Endothelial cell of umbilical vein (primary cell): Measurements from ENCODE around the gene ARHGEF38. TPM values are rescaled to one million over a fixed set of nuclear protein-coding genes. Genes with fewer than 3 reads are reported as not detected.

ENCODE experiments used
- BruUV-seq: library from RNA; stranded (reverse); fragments of 400-500 nt; replicated peaks from 2 replicates; lab custom pipeline; 2021; lab: Mats Ljungman, UMichigan
- CTCF ChIA-PET: fragments of 300-600, 350-600 bp; sonication (Branson Sonifier 250); formaldehyde crosslinking; loops from one replicate; lab custom pipeline; 2021; ENCODE audit warnings: antibody characterized with exemption, inconsistent platforms; lab: Charles Lee
- POLR2A ChIA-PET: fragments of 300-600, 350-600 bp; sonication (Branson Sonifier 250); formaldehyde crosslinking; loops from one replicate; lab custom pipeline; 2021; ENCODE audit warnings: antibody characterized with exemption, inconsistent platforms; lab: Charles Lee
- DNase-seq: peaks from one replicate; pipeline ENCODE4 v3.0.0-alpha.2; 2011; ENCODE audit warnings: low read depth, low spot score
- FAIRE-seq: peaks from 2 replicates; lab custom pipeline; 2011; peaks lifted over from hg19 to GRCh38; lab: Jason Lieb, UNC
- H2AFZ ChIP-seq: 2 replicates; pipeline ENCODE4 v1.6.0; 2012; ENCODE audit warnings: low read depth, low read length, control low read depth, inconsistent platforms
- H3K27ac ChIP-seq: 2 replicates; pipeline ENCODE4 v1.5.1; 2011; ENCODE audit warnings: low read depth, mild to moderate bottlenecking, control low read depth, low read length, moderate library complexity; ENCODE audit not compliant: insufficient read depth
- H3K27me3 ChIP-seq, 2 experiments: 2 replicates each; pipeline versions ENCODE4 v1.6.0 to v1.6.1; 2011; ENCODE audit warnings: low read length in 2 of 2, mixed read lengths in 1 of 2; ENCODE audit not compliant: control insufficient read depth in 2 of 2, insufficient read depth in 2 of 2
- H3K36me3 ChIP-seq, 2 experiments: 2 replicates in 1 of 2; 3 replicates in 1 of 2; pipeline ENCODE4 v1.5.1; 2011; ENCODE audit warnings: low read length in 2 of 2, mild to moderate bottlenecking in 1 of 2, moderate library complexity in 1 of 2; ENCODE audit not compliant: control insufficient read depth in 2 of 2, insufficient read depth in 2 of 2; ENCODE audit errors: extremely low read depth in 1 of 2
- H3K4me1 ChIP-seq: 3 replicates; pipeline ENCODE4 v1.5.1; 2011; ENCODE audit warnings: mild to moderate bottlenecking, low read length; ENCODE audit not compliant: control insufficient read depth, insufficient read depth; ENCODE audit errors: extremely low read depth
- H3K4me2 ChIP-seq: 2 replicates; pipeline ENCODE4 v1.6.1; 2011; ENCODE audit warnings: low read length, control low read depth, mixed read lengths; ENCODE audit not compliant: insufficient read depth
- H3K4me3 ChIP-seq, 3 experiments: fragments of 200-600 bp in 1 of 3; sonication (generic), shearing (Covaris generic) in 1 of 3; replicated peaks in 1 of 3; 2 replicates each; pipeline ENCODE4 v1.5.1; 2011 to 2016; ENCODE audit warnings: control low read depth in 3 of 3, low read length in 3 of 3, mild to moderate bottlenecking in 2 of 3, inconsistent platforms in 1 of 3, low read depth in 1 of 3, moderate library complexity in 1 of 3; ENCODE audit not compliant: insufficient read depth in 1 of 3
- H3K79me2 ChIP-seq: 2 replicates; pipeline ENCODE4 v1.6.0; 2012; ENCODE audit warnings: low read length, inconsistent platforms; ENCODE audit not compliant: control insufficient read depth, insufficient read depth
- H3K9ac ChIP-seq: replicated peaks from 2 replicates; pipeline ENCODE3; 2011; ENCODE audit warnings: low read length, control low read depth; ENCODE audit not compliant: insufficient read depth; ENCODE audit errors: extremely low read depth
- H3K9me1 ChIP-seq: replicated peaks from 3 replicates; pipeline ENCODE4 v1.6.0; 2011; ENCODE audit warnings: mild to moderate bottlenecking, low read length; ENCODE audit not compliant: control insufficient read depth, insufficient read depth; ENCODE audit errors: extremely low read depth
- H3K9me3 ChIP-seq: replicated peaks from 2 replicates; pipeline ENCODE4 v1.5.1; 2012; ENCODE audit warnings: low read length, inconsistent platforms; ENCODE audit not compliant: control insufficient read depth, insufficient read depth
- H4K20me1 ChIP-seq: replicated peaks from 2 replicates; pipeline ENCODE3; 2011; ENCODE audit warnings: mild to moderate bottlenecking, low read length; ENCODE audit not compliant: control insufficient read depth, insufficient read depth; ENCODE audit errors: extremely low read depth
- CTCF ChIP-seq, 2 donors: IDR thresholded peaks; 1 replicate in 1 of 2; 2 replicates in 1 of 2; pipeline ENCODE4 v1.5.1; 2011; ENCODE audit warnings: low read length in 2 of 2, mild to moderate bottlenecking in 2 of 2, moderate library complexity in 2 of 2, control low read depth in 1 of 2, inconsistent platforms in 1 of 2, low read depth in 1 of 2; ENCODE audit not compliant: insufficient read depth in 1 of 2; ENCODE audit errors: extremely low read depth in 1 of 2
- EZH2 ChIP-seq: IDR thresholded peaks from 2 replicates; pipeline ENCODE4 v1.6.1; 2012; ENCODE audit warnings: borderline replicate concordance, low read depth, mild to moderate bottlenecking, moderate library complexity, low read length, inconsistent platforms; ENCODE audit not compliant: severe bottlenecking
- FOS ChIP-seq: IDR thresholded peaks from 2 replicates; pipeline ENCODE4 v1.6.1; 2011; ENCODE audit warnings: mild to moderate bottlenecking, low read length, moderate library complexity, borderline replicate concordance; ENCODE audit not compliant: insufficient read depth
- GATA2 ChIP-seq: IDR thresholded peaks from 2 replicates; pipeline ENCODE4 v1.7.0; 2011; ENCODE audit warnings: low read depth, mild to moderate bottlenecking, moderate library complexity, mixed read lengths, low read length; ENCODE audit not compliant: insufficient read length, insufficient read depth
- JUN ChIP-seq: IDR thresholded peaks from 2 replicates; pipeline ENCODE4 v1.6.1; 2011; ENCODE audit warnings: borderline replicate concordance, low read depth; ENCODE audit not compliant: insufficient read length, insufficient read depth
- MAX ChIP-seq: IDR thresholded peaks from 2 replicates; pipeline ENCODE4 v1.6.1; 2011; ENCODE audit not compliant: insufficient read depth, insufficient read length
- MYC ChIP-seq: IDR thresholded peaks from one replicate; pipeline ENCODE4 v1.6.1; 2011; ENCODE audit warnings: mild to moderate bottlenecking, low read depth, low read length
- POLR2A ChIP-seq: IDR thresholded peaks from 2 replicates; pipeline ENCODE4 v1.6.1; 2012; ENCODE audit warnings: low read depth, mild to moderate bottlenecking, control low read depth, low read length
- POLR2AphosphoS5 ChIP-seq: IDR thresholded peaks from 2 replicates; pipeline ENCODE4 v1.6.1; 2012; ENCODE audit warnings: low read depth, mild to moderate bottlenecking, control low read depth, low read length, moderate library complexity; ENCODE audit not compliant: insufficient read depth
- dilution Hi-C: fragments of 300-500 bp; cut with MboI; formaldehyde crosslinking; loops from one replicate; pipeline ENCODE4 v1.15.0; 2019; ENCODE audit warnings: low sequenced_read_pairs; ENCODE audit not compliant: extremely low pct_ligation_motif_present
- intact Hi-C: fragments of 100-400 bp; cut with micrococcal nuclease; formaldehyde crosslinking; loops from one replicate; pipeline ENCODE4 v1.10.0; 2022
- polyA plus RNA-seq, 4 experiments: library from polyadenylated mRNA; depleted of rRNA in 3 of 4; stranded (reverse) in 3 of 4; unstranded in 1 of 4; fragments of >200 nt; gene quantifications; 2 replicates each; pipeline versions ENCODE4 v1.2.1 to v1.2.3, GENCODE V29; 2011 to 2012; ENCODE audit warnings: missing spikeins in 1 of 4
- total RNA-seq: library from RNA; stranded (reverse); gene quantifications from 2 replicates; pipeline ENCODE4 v1.2.3, GENCODE V29; 2021

Gene ARHGEF38
- total and polyA plus RNA-seq, 2 donors (not counting 3 experiments of a cell fraction or from before 2014, with no cell fraction given): not detected

- DNase-seq: no peak
- ChIA-PET POLR2A (no interaction called here), CTCF (no interaction called here)
- H3K9ac ChIP-seq: no peak overlapping the region
- no peaks in the 10 kb centered on the region for H3K4me1 ChIP-seq
- BruUV-seq: no TSS peak
- no peak overlapping the region for H3K4me3 ChIP-seq
- no peaks in the 10 kb centered on the region for H3K36me3 ChIP-seq
- no peaks in the 10 kb centered on the region for H3K9me3 ChIP-seq
- H3K4me2 ChIP-seq: no peak overlapping the region
- H3K9me1 ChIP-seq: no peaks in the 10 kb centered on the region
- dilution Hi-C loops: no loop called here
- H2AFZ ChIP-seq: no peak overlapping the region
- H3K27ac ChIP-seq: no peak overlapping the region
- no peaks in the 10 kb centered on the region for H4K20me1 ChIP-seq
- H3K27me3 ChIP-seq: peaks cover 0 to 3% of the 10 kb centered on the region in 2 experiments
- H3K79me2 ChIP-seq: no peaks in the 10 kb centered on the region
- intact Hi-C loops: no loop called here
- TF ChIP-seq JUN: no peak
- no peak for TF ChIP-seq POLR2AphosphoS5
- no peak for TF ChIP-seq GATA2
- no peak for TF ChIP-seq MAX
- no peak for TF ChIP-seq MYC
- no peak for TF ChIP-seq FOS
- TF ChIP-seq EZH2: no peak
- no peak for TF ChIP-seq POLR2A
- TF ChIP-seq CTCF (IDR thresholded peaks at IDR 0.05; ENCODE audit: extremely low read depth in 1 of 2, insufficient read depth in 1 of 2, low read depth in 1 of 2, low read length in 2 of 2): no peak
- FAIRE-seq: no peak
Observed at GRCh38 chr4:105591573-105591972, 39.2 kb downstream of the ARHGEF38 start.
